Cerebellar nuclear complex (tissue), 1 donor: ENCODE results near the gene CYSRT1.

Experiments used
- DNase-seq, 2 experiments: peaks; one replicate each; lab custom pipeline; 2025; lab: John Stamatoyannopoulos, UW

CYSRT1 gene

GRCh38 chr9:137212520-137212919 is 12.5 kb upstream of the CYSRT1 start:
- DNase-seq: no peak

GRCh38 chr9:137213160-137214060 is 11.6 kb upstream of the CYSRT1 start:
- DNase-seq: no peak

- DNase-seq: no peak
Measured at GRCh38 chr9:137214620-137215019, 10.4 kb upstream of the CYSRT1 start.

GRCh38 chr9:137215196-137215986 is 9.6 kb upstream of the CYSRT1 start:
- no peak for DNase-seq

GRCh38 chr9:137216188-137216965 is 8.6 kb upstream of the CYSRT1 start:
- no peak for DNase-seq

GRCh38 chr9:137217276-137218211 is 7.4 kb upstream of the CYSRT1 start:
- no peak for DNase-seq

GRCh38 chr9:137218212-137218753 is 6.7 kb upstream of the CYSRT1 start:
- DNase-seq: no peak

GRCh38 chr9:137218754-137219271 is 6.2 kb upstream of the CYSRT1 start:
- DNase-seq: no peak

GRCh38 chr9:137219757-137220316 is 5.1 kb upstream of the CYSRT1 start:
- no peak for DNase-seq

- DNase-seq: no peak
Measured at GRCh38 chr9:137220317-137221094, 4.5 kb upstream of the CYSRT1 start.

- no peak for DNase-seq
Measured at GRCh38 chr9:137221095-137221505, 3.9 kb upstream of the CYSRT1 start.

GRCh38 chr9:137221506-137222111 is 3.4 kb upstream of the CYSRT1 start:
- DNase-seq: no peak

GRCh38 chr9:137222190-137223077 is 2.5 kb upstream of the CYSRT1 start, which contains the start of gene RNF208:
Gene RNF208, minus strand, starts transcription at chr9:137222240. Its CDS starts 1,028 bp downstream, at chr9:137221212.
- no peak for DNase-seq

GRCh38 chr9:137223078-137223970 is 1.6 kb upstream of the CYSRT1 start:
- peak; percentile 72 to 79 for DNase-seq

GRCh38 chr9:137225699-137226331 is 841 bp downstream of the CYSRT1 start:
- no peak for DNase-seq

- DNase-seq: no peak
Measured at GRCh38 chr9:137226338-137227053, 1.5 kb downstream of the CYSRT1 start.
